K562 treated with DMSO at 1 percent for 12 hours (cell line): ENCODE results near the gene CCDC97. TPM values are rescaled to one million over a fixed set of nuclear protein-coding genes. Genes with fewer than 3 reads are reported as not detected.

Source experiments
- total RNA-seq: library from RNA; unstranded; fragments of 300-600 nt; gene quantifications from 2 replicates; pipeline ENCODE4 v1.2.3, GENCODE V29; 2022; ENCODE audit not compliant: insufficient read depth

The CCDC97 gene
- 16.6 and 31.0 TPM in 2 replicates for total RNA-seq

GRCh38 chr19:41310033-41310831 is at the start of gene CCDC97:
Gene CCDC97 (plus strand): TSS chr19:41310172. CDS start chr19:41310311, 139 bp downstream.

GRCh38 chr19:41263850-41264580 is 46.0 kb upstream of the CCDC97 start, which contains the start of gene HNRNPUL1:
Gene HNRNPUL1 (plus strand): TSS chr19:41264372. CDS start chr19:41264504, 132 bp downstream.

GRCh38 chr19:41353466-41354342 is 43.7 kb downstream of the CCDC97 start, which contains the start of gene TGFB1:
Gene TGFB1 (minus strand): TSS chr19:41353922. CDS start chr19:41353044, 878 bp downstream.

GRCh38 chr19:41363753-41364523 is 54.0 kb downstream of the CCDC97 start, which contains the start of gene B9D2:
Gene B9D2 (minus strand): TSS chr19:41364149. CDS start chr19:41363519, 630 bp downstream.

Other genes starting within 250 kb of the CCDC97 start
- gene CYP2A13, start 221.7 kb upstream of the CCDC97 start, total RNA-seq: not detected in 2 replicates
- gene CYP2F1, start 195.7 kb upstream of the CCDC97 start, total RNA-seq: 1.9 TPM in 1 of 2 replicates, not detected in the other
- 0.48 and 4.7 TPM in 2 replicates for gene CYP2S1, start 117.0 kb upstream of the CCDC97 start, total RNA-seq
- gene AXL, start 90.9 kb upstream of the CCDC97 start, total RNA-seq: 0.36 and 0.54 TPM in 2 replicates
- gene HNRNPUL1, start 45.8 kb upstream of the CCDC97 start, total RNA-seq: 66.0 and 143 TPM in 2 replicates
- gene TGFB1, start 43.8 kb downstream of the CCDC97 start, total RNA-seq: 110 and 167 TPM in 2 replicates
- gene B9D2, start 54.0 kb downstream of the CCDC97 start, total RNA-seq: 6.0 and 11.1 TPM in 2 replicates
- 3.5 and 8.5 TPM in 2 replicates for gene TMEM91, start 66.4 kb downstream of the CCDC97 start, total RNA-seq
- gene EXOSC5, start 87.2 kb downstream of the CCDC97 start, total RNA-seq: 24.0 and 41.4 TPM in 2 replicates
- gene BCKDHA, start 87.6 kb downstream of the CCDC97 start, total RNA-seq: 49.9 and 53.6 TPM in 2 replicates
- 7.2 and 7.6 TPM in 2 replicates for gene B3GNT8, start 117.2 kb downstream of the CCDC97 start, total RNA-seq
- gene DMAC2, start 129.7 kb downstream of the CCDC97 start, total RNA-seq: 56.0 and 67.7 TPM in 2 replicates
- gene ERICH4, start 133.0 kb downstream of the CCDC97 start, total RNA-seq: not detected in 2 replicates